GM23338 (cell line): ENCODE data around the gene PDE7B.

ENCODE experiments used
- EZH2 ChIP-seq: fragments of 200-600 bp; sonication (generic); IDR thresholded peaks from one replicate; pipeline ENCODE4 v1.8.0; 2017; ENCODE audit warnings: antibody characterized with exemption, mild to moderate bottlenecking, low read depth; ENCODE audit not compliant: unreplicated experiment
- TF ChIP-seq, protein P1 (sequence below), 2 experiments: fragments of 200-600 bp in 1 of 2; sonication (generic) in 1 of 2; conservative IDR thresholded peaks; 2 replicates each; pipeline versions ENCODE4 v1.5.1 to v1.6.1; 2016 to 2017; ENCODE audit warnings: antibody characterized with exemption in 2 of 2, low read depth in 2 of 2, mild to moderate bottlenecking in 2 of 2, moderate library complexity in 1 of 2
- TF ChIP-seq, protein P2 (sequence below): IDR thresholded peaks from one replicate; pipeline ENCODE4 v1.6.1; 2018; ENCODE audit warnings: antibody characterized with exemption; ENCODE audit not compliant: unreplicated experiment

DNA sequence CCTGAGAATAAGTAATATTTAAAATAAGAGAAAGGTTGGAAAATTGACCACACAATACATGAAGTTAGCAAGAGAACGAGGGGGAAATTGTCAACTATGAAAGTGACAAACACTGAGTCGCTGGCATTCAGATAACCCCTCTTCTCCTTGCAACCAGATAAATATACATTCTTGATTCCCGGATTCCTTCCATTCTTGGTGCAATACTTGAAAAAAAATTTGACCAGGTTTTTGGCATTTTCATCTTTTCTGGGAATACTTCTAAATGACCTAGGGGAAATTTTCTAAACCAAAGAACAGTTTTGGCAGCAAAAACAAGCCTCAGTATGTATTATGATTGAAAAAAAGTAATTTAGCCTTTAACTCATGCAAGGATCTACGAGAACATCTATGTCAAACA, 164.0 kb downstream of the PDE7B start:
- TF ChIP-seq, protein P1, sequence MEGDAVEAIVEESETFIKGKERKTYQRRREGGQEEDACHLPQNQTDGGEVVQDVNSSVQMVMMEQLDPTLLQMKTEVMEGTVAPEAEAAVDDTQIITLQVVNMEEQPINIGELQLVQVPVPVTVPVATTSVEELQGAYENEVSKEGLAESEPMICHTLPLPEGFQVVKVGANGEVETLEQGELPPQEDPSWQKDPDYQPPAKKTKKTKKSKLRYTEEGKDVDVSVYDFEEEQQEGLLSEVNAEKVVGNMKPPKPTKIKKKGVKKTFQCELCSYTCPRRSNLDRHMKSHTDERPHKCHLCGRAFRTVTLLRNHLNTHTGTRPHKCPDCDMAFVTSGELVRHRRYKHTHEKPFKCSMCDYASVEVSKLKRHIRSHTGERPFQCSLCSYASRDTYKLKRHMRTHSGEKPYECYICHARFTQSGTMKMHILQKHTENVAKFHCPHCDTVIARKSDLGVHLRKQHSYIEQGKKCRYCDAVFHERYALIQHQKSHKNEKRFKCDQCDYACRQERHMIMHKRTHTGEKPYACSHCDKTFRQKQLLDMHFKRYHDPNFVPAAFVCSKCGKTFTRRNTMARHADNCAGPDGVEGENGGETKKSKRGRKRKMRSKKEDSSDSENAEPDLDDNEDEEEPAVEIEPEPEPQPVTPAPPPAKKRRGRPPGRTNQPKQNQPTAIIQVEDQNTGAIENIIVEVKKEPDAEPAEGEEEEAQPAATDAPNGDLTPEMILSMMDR (conservative IDR thresholded peaks at IDR 0.05; ENCODE audit: low read depth in 2 of 2): no peak
- TF ChIP-seq, protein P2, sequence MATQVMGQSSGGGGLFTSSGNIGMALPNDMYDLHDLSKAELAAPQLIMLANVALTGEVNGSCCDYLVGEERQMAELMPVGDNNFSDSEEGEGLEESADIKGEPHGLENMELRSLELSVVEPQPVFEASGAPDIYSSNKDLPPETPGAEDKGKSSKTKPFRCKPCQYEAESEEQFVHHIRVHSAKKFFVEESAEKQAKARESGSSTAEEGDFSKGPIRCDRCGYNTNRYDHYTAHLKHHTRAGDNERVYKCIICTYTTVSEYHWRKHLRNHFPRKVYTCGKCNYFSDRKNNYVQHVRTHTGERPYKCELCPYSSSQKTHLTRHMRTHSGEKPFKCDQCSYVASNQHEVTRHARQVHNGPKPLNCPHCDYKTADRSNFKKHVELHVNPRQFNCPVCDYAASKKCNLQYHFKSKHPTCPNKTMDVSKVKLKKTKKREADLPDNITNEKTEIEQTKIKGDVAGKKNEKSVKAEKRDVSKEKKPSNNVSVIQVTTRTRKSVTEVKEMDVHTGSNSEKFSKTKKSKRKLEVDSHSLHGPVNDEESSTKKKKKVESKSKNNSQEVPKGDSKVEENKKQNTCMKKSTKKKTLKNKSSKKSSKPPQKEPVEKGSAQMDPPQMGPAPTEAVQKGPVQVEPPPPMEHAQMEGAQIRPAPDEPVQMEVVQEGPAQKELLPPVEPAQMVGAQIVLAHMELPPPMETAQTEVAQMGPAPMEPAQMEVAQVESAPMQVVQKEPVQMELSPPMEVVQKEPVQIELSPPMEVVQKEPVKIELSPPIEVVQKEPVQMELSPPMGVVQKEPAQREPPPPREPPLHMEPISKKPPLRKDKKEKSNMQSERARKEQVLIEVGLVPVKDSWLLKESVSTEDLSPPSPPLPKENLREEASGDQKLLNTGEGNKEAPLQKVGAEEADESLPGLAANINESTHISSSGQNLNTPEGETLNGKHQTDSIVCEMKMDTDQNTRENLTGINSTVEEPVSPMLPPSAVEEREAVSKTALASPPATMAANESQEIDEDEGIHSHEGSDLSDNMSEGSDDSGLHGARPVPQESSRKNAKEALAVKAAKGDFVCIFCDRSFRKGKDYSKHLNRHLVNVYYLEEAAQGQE: no peak
- TF ChIP-seq EZH2: no peak
